CD4-positive, alpha-beta T cell treated with Interleukin-4 for 4 hours (primary cell): ENCODE measurements around the gene ATAT1.
A peak's percentile ranks its signal among the peaks of the same experiment; 100 is the strongest.
"Not testable (repeated sequence)": the region's sequence is repeated elsewhere in the genome, so short reads cannot be mapped to it uniquely, and the experiment has no call there.

Source experiments
- DNase-seq: peaks from one replicate; pipeline ENCODE4 v3.0.0-alpha.2; 2020

ATAT1 gene

DNA sequence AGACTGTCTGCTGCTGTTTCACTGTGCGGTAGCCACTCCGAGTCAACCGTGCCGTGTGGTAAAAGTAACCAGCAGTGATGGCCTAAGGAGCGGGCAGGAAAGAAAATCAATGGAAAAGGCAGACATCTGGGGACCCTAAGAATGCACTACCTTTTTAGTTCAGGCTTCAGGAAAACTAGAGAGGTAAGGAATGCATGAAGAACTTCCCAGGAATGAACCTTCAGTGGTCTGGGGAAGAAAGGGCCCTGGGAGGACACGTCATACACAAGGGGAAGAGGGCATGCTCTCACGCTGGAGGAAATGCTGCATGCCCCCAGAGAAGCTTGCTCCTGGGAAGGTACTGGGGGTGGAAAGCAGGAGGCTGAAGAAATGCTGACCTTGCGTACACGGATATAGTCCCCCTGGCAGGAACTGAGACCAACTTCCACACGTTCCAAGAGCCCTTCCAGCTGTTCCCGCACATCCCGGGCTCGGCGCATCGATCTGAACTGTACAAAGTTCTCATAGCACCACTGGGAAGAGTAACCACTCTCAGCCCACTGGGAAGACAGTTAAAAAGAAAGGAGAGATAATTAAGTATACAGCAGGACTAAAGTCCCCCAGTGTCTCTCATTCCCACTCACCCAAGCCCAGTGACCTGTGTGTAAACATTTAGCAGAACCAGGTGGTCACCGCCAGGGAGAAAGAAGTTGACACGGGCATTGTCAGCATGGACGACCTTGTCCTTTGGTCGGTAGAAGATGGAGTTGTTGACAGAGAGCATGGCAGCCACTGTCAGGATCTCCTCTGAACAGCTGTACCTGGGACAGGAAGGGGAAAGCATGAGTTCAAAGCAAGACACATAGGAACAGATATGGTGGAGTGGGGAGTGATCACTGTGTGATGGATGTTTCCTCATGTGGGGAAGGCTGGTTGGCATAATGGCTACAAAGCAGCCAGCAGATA is 28.4 kb downstream of the ATAT1 start:
- no peak for DNase-seq

GRCh38 chr6:30655743-30656094 is 29.0 kb downstream of the ATAT1 start:
- DNase-seq: no peak

DNA sequence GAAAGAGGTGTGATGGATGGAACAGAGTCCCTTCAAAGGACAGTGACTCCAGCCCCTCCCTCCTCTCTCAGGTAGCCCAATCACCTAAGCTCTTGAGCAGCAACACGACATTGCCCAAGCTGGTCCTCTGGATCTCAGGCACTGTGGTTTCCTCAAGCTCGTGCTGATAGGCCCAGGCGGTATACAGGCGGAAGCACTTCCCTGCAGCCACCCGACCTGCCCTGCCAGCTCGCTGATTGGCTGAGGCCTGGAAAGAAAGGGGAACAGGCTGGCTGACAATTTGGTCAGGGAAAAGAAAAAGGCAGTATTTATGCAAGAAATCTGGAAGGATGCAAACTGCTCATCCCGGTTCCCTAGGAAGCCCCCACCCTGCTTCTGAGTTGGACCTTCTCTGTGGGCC is 29.8 kb downstream of the ATAT1 start:
- peak; percentile 5 for DNase-seq

GRCh38 chr6:30657454-30657853 is 30.8 kb downstream of the ATAT1 start:
- DNase-seq: no peak

DNA sequence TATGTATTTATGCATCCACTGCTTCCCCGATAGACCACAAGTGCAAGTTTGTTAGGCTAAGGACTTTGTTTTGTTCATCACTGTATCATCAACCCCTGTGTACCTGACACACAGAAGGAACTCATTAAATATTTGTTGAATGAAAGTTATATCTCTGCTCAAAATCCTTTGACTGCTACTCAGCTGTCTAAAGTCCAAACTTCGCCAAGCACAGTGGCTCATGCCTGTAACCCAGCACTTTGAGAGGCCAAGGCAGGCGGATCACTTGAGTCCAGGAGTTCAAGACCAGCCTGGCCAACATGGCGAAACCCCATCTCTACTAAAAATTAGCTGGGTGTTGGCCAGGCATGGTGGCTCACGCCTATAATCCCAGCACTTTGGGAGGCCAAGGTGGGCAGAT is 31.2 kb downstream of the ATAT1 start:
- not testable (repeated sequence) for DNase-seq

DNA sequence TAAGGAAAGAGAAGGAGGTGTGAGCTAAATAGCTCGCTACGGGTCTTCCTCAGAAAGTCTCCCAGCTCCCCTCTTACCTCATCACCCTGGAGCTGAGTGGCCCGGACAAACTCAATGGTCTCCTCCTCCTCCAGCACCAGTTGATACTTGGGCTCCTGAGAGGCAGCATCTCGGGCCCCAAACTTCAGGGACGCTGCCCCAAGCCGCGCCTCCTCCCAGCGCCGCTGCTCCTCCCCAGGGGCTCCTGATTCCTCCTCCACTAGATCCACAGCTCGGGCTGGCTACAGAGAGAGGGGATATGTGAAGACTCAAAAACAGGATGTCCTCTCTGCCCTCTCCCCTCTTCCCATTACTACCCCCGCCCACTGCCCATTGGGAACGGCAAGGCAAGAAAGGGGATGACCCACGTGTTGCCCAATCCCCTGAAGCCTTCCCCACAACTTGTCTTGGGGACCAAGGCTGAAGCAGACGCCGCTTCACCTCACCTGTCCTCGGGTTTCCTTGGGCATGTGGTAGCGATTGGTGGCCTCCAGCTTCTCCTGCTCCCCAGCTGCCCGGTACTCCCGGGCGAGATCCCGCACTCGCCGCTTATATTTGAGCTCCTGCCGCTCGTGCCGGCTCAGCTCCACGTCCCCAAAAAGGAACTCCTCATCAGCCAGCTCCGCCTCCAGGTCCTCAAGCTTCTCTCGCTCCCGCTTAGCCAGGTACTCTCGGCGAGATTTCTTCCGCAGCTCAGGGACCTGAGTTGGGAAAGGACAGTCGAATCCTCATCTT is 38.5 kb downstream of the ATAT1 start:
- DNase-seq: no peak

DNA sequence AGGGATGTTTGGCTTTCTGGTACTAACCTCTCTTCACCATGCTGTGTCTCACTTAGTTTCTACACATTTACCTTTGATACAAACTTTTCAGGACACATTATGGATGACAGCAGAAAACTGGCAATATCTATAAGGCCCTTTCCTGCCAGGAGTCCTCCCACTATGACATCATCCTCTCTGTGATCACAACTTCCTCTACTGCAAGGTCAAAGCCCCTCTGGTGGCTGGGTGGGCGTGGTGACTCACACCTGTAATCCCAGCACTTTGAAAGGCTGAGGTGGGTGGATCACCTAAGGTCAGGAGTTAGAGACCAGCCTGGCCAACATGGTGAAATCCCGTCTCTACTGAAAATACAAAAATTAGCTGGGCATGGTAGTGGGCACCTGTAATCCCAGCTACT is 39.6 kb downstream of the ATAT1 start:
- not testable (repeated sequence) for DNase-seq

GRCh38 chr6:30670760-30671527 is 44.3 kb downstream of the ATAT1 start:
- no peak for DNase-seq

- peak; percentile 96 for DNase-seq
Measured at GRCh38 chr6:30672445-30673253, 46.0 kb downstream of the ATAT1 start, which contains the start of gene DHX16. TSS of gene DHX16 (minus strand) at chr6:30673006. CDS start at chr6:30672841, 165 bp downstream.

- no peak for DNase-seq
Measured at GRCh38 chr6:30676660-30677285, 50.1 kb downstream of the ATAT1 start.

DNA sequence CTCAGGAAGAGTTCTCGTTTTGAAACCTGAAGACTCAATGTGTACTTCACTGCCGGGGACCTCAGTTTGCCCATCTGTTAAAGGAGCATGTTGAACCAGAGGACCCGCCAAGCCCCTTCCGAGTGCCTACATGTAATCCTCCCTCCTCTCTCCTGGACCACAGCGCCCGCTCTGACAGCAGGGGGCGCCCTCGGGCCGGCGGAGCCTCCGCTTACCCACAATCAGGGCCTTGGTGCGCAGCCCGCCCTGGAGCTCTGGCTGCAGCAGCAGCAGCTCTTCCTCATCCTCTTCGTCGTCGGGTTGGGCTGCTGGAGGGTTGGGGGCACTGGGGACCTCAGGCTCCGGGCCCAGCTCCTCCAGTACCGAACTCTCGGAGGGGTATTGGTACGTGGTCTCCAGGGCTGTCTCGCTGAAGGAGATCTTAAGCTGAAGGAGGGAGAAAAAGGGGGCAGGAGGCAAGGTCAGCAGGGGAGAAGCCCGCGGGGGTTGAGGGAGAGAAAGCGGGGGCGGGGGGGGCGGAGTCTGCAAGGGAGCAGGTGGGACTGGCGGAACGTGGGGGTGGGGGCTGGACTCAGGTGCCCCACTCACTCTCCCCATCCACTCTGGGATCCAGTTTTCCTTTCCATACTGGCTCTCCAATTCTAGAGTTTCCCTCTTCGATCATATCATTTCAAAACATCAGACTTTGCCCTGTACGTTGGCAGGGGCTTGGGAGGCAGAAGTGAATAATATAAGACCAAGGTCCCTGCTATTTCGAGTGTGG is 52.5 kb downstream of the ATAT1 start:
- DNase-seq: peak; percentile 87

GRCh38 chr6:30679765-30680535 is 53.3 kb downstream of the ATAT1 start:
- no peak for DNase-seq

DNA sequence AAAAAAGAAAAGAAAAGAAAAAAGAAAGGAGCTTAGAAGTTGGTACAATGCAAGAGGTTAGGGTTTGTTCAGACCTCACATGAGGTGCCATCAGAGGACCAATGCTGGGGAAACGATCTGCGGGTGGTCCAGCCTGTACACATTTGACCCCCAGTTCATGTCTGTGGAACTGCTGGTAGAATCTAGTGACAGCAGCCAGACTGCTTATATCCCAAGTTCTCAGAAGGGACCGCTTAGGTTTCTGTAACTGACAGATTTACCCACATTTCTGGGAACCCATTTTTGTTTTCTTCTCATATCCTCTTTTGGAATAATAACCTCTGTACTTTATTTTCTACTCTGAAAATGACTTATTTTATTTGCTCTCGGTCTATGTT is 55.1 kb downstream of the ATAT1 start:
- DNase-seq: no peak

DNA sequence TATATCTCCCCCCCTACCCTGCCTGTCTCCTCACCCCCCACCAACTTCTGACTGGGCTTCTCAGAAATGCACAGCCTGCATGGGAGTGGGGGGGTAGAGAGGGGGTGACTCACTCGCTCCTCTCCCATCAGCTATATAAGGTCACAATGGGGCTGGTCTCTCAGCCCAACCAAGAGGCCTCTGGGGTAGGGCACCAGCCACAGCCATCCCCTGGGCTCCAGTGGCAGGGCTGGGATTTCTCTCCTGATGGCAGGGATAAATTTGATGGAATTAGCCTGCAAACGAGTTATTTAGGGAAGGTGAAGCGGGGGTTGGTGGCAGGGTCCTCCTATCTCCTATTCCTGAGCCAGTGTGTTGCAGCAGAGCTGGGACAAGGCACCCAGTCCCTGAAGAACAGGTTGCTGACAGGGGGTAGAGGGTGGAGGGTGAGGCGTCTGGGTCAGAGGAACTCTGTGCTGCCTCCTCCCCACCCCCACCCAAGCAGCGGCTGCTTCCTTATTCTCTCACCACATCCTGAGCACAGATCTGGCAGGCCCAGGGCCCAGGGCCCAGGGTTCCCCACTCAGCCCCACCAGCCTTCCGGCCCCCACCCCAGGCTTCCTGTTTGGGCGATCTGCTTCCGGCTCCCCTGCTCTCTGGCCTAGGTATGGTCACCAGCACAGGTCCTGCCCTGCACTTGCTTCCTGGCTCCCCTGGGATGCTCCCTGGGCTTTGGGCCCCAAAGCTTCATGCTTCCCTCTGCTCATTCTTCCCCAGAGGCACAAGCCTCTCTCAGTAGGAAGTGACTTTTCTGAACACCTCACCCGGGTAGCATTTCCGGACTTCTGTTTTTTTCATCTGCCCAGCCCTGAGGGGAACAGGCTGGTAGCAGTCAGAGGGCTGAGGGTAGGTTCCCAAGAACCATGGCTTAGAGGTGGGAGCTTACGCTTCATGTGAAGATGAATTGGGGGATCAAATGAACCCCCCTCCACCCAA is 55.8 kb downstream of the ATAT1 start:
- peak; percentile 90 for DNase-seq

DNA sequence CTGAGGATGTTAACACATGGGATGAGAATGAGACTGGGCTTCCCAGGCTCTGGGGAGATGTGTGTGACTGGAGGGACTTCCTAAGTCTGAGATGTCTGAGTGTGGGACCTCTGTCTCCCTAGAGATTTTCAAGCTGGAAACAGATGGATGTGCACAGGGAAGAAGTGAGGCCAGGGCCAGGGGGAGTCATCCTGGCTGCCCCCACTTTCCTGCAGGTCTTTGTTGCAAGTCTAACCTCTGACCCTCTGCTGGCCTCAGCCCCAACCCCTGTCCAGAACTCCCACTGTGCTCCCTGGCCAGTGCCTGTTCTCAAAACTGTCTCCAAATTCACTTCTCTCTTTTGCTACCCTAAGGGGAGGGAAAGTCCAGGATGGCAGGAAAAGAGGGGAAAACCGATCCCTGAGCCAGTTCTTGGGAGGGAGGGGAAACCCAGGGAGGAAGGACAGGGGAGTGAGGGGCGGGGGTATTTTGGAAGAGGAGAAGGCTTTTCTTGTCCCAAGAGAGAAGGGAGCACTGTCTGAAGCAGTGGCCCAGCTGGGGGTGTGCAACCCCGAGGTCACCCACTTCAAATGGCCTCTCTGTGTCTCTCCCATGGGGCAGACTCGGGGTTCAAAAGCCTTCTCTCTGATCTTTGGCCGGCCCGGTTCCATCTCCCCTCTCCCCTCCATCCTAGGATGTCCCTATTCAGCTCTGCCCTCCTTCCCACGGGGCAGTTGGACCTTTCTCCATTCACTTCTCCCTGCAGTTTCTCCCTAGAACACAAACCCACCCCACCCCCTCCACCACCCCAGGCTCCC is 56.7 kb downstream of the ATAT1 start:
- no peak for DNase-seq

- DNase-seq: no peak
Measured at GRCh38 chr6:30683980-30684338, 57.3 kb downstream of the ATAT1 start.

GRCh38 chr6:30684386-30685156 is 57.9 kb downstream of the ATAT1 start:
- DNase-seq: peak; percentile 59
